IMR-90 (cell line): ENCODE results near the gene ASIC2. TPM values are rescaled to one million over a fixed set of nuclear protein-coding genes. Genes with fewer than 3 reads are reported as not detected.

Experiments
- ATAC-seq: fragments of 200-7000 bp; cut with Tn5 transposase; 2 replicates; pipeline ENCODE4 v1.9.1; 2020; ENCODE audit warnings: low read depth, mild to moderate bottlenecking, moderate library complexity
- BruUV-seq: library from RNA; stranded (reverse); fragments of 400-500 nt; replicated peaks from 2 replicates; lab custom pipeline; 2021; lab: Mats Ljungman, UMichigan
- CTCF ChIA-PET: fragments of 300-600 bp; formaldehyde crosslinking; extraction: SDS; loops from one replicate; lab custom pipeline; 2021; ENCODE audit warnings: antibody characterized with exemption; lab: Yijun Ruan, JAX
- POLR2A ChIA-PET: fragments of 300-600 bp; sonication (Branson Sonifier 250); formaldehyde crosslinking; loops from one replicate; lab custom pipeline; 2022; ENCODE audit warnings: antibody characterized with exemption; ENCODE audit not compliant: unreplicated experiment; lab: Charles Lee
- DNase-seq: peaks from one replicate; pipeline ENCODE4 v3.0.0; 2013
- H2AFZ ChIP-seq: replicated peaks from 2 replicates; pipeline ENCODE3; 2013; ENCODE audit warnings: low read length, mild to moderate bottlenecking; ENCODE audit not compliant: poor library complexity
- H2AK5ac ChIP-seq: 2 replicates; pipeline ENCODE4 v1.6.1; 2013; ENCODE audit warnings: low read depth, low read length, inconsistent platforms
- H2AK9ac ChIP-seq: replicated peaks from 2 replicates; pipeline ENCODE3; 2013; ENCODE audit warnings: mild to moderate bottlenecking, low read depth, low read length, moderate library complexity; ENCODE audit not compliant: poor library complexity
- H2BK120ac ChIP-seq: 2 replicates; pipeline ENCODE4 v1.6.1; 2013; ENCODE audit warnings: low read depth, low read length, inconsistent platforms
- H2BK15ac ChIP-seq: 3 replicates; pipeline ENCODE4 v1.6.1; 2013; ENCODE audit warnings: low read depth, low read length, inconsistent platforms
- H2BK20ac ChIP-seq: 2 replicates; pipeline ENCODE4 v1.6.1; 2013; ENCODE audit warnings: low read depth, mild to moderate bottlenecking, inconsistent platforms, low read length, moderate library complexity
- H2BK5ac ChIP-seq: 2 replicates; pipeline ENCODE4 v1.6.1; 2013; ENCODE audit warnings: mild to moderate bottlenecking, low read depth, low read length, inconsistent platforms; ENCODE audit not compliant: poor library complexity, severe bottlenecking
- H3K14ac ChIP-seq: replicated peaks from 2 replicates; pipeline ENCODE4 v1.6.1; 2013; ENCODE audit warnings: low read depth, low read length, inconsistent platforms
- H3K18ac ChIP-seq: 2 replicates; pipeline ENCODE4 v1.6.1; 2013; ENCODE audit warnings: low read depth, low read length, control low read depth
- H3K23ac ChIP-seq: 2 replicates; pipeline ENCODE4 v1.6.1; 2013; ENCODE audit warnings: low read depth, low read length, inconsistent platforms
- H3K27ac ChIP-seq: 2 replicates; pipeline ENCODE4 v1.5.1; 2013; ENCODE audit warnings: mild to moderate bottlenecking, control low read depth, low read length; ENCODE audit not compliant: insufficient read depth
- H3K27me3 ChIP-seq: 2 replicates; pipeline ENCODE4 v1.6.1; 2013; ENCODE audit warnings: low read length; ENCODE audit not compliant: control insufficient read depth, insufficient read depth
- H3K36me3 ChIP-seq: 2 replicates; pipeline ENCODE4 v1.6.1; 2013; ENCODE audit warnings: low read length, mixed read lengths; ENCODE audit not compliant: control insufficient read depth, insufficient read depth
- H3K4ac ChIP-seq: 2 replicates; pipeline ENCODE4 v1.6.1; 2013; ENCODE audit warnings: low read depth, low read length, inconsistent platforms
- H3K4me1 ChIP-seq: 2 replicates; pipeline ENCODE4 v1.6.1; 2013; ENCODE audit warnings: low read length, mixed read lengths; ENCODE audit not compliant: control insufficient read depth, insufficient read depth
- H3K4me2 ChIP-seq: 2 replicates; pipeline ENCODE4 v1.6.1; 2013; ENCODE audit warnings: low read depth, mild to moderate bottlenecking, control low read depth, low read length, moderate library complexity
- H3K4me3 ChIP-seq: 2 replicates; pipeline ENCODE4 v1.5.1; 2013; ENCODE audit warnings: low read depth, mild to moderate bottlenecking, control low read depth, low read length, moderate library complexity; ENCODE audit not compliant: insufficient read depth
- H3K56ac ChIP-seq: 2 replicates; pipeline ENCODE4 v1.6.1; 2013; ENCODE audit warnings: low read length, inconsistent platforms; ENCODE audit not compliant: insufficient read depth; ENCODE audit errors: extremely low read depth
- H3K79me1 ChIP-seq, 2 experiments: 2 replicates each; pipeline ENCODE4 v1.6.1; 2013; ENCODE audit warnings: low read length in 2 of 2, inconsistent platforms in 1 of 2, low read depth in 1 of 2
- H3K9ac ChIP-seq: 2 replicates; pipeline ENCODE4 v1.6.1; 2013; ENCODE audit warnings: low read depth, low read length, control low read depth
- H3K9me1 ChIP-seq: 2 replicates; pipeline ENCODE4 v1.6.1; 2013; ENCODE audit warnings: low read length, inconsistent platforms; ENCODE audit not compliant: insufficient read depth
- H3K9me3 ChIP-seq: 2 replicates; pipeline ENCODE4 v1.6.1; 2013; ENCODE audit warnings: low read length; ENCODE audit not compliant: control insufficient read depth, insufficient read depth
- H4K20me1 ChIP-seq: 2 replicates; pipeline ENCODE4 v1.6.1; 2013; ENCODE audit warnings: low read length, inconsistent platforms; ENCODE audit not compliant: insufficient read depth
- H4K5ac ChIP-seq: 2 replicates; pipeline ENCODE4 v1.6.1; 2013; ENCODE audit warnings: mild to moderate bottlenecking, low read depth, low read length, control low read depth
- H4K8ac ChIP-seq, 2 experiments: 2 replicates each; pipeline ENCODE4 v1.6.1; 2013; ENCODE audit warnings: low read depth in 2 of 2, low read length in 2 of 2, control low read depth in 1 of 2, inconsistent platforms in 1 of 2
- H4K91ac ChIP-seq: 2 replicates; pipeline ENCODE4 v1.6.1; 2013; ENCODE audit warnings: low read depth, low read length, inconsistent platforms; ENCODE audit not compliant: insufficient read depth
- BHLHE40 ChIP-seq: fragments of 150-350 bp; IDR thresholded peaks from 2 replicates; pipeline ENCODE4 v1.6.1; 2016; ENCODE audit warnings: mild to moderate bottlenecking, low read depth, low read length
- CEBPB ChIP-seq: IDR thresholded peaks from 2 replicates; pipeline ENCODE4 v1.6.1; 2012; ENCODE audit warnings: low read depth, low read length, improper control_type of control experiment
- MAZ ChIP-seq: IDR thresholded peaks from 2 replicates; pipeline ENCODE4 v1.6.1; 2012; ENCODE audit warnings: low read depth, mild to moderate bottlenecking, low read length, improper control_type of control experiment, moderate library complexity, borderline replicate concordance
- NFE2L2 ChIP-seq: fragments of 150-350 bp; IDR thresholded peaks from 2 replicates; pipeline ENCODE4 v1.6.1; 2016; ENCODE audit warnings: low read depth, mild to moderate bottlenecking, low read length
- RCOR1 ChIP-seq: IDR thresholded peaks from 2 replicates; pipeline ENCODE4 v1.6.1; 2012; ENCODE audit warnings: mild to moderate bottlenecking, low read length, improper control_type of control experiment; ENCODE audit not compliant: insufficient replicate concordance
- SMC3 ChIP-seq: fragments of 150-350 bp; IDR thresholded peaks from 2 replicates; pipeline ENCODE4 v1.6.1; 2016; ENCODE audit warnings: low read depth, mild to moderate bottlenecking, antibody characterized with exemption, low read length, moderate library complexity
- WGBS, 2 experiments: methylation state at CpG; one replicate each; pipeline versions ENCODE4 v1.1.5 to v1.1.7; 2013; ENCODE audit warnings: missing lambda C conversion rate in 2 of 2; ENCODE audit not compliant: insufficient read length in 1 of 2; ENCODE audit errors: extremely low coverage in 2 of 2; 5-methylcytosine and 5-hydroxymethylcytosine counted together
- dilution Hi-C: fragments of 300-500 bp; cut with HindIII; formaldehyde crosslinking; loops from one replicate; pipeline ENCODE4 v1.14.3; 2018; ENCODE audit warnings: low sequenced_read_pairs; ENCODE audit not compliant: unreplicated experiment
- in situ Hi-C: fragments of 300-500 bp; cut with MboI; formaldehyde crosslinking; loops from 3 replicates; pipeline ENCODE4 v1.14.3; 2019; ENCODE audit warnings: low sequenced_read_pairs, inconsistent platforms, mixed read lengths
- intact Hi-C: fragments of 100-400 bp; cut with micrococcal nuclease; formaldehyde crosslinking; loops from 2 replicates; pipeline ENCODE4 v1.10.0; 2022
- polyA plus RNA-seq, 3 experiments: library from polyadenylated mRNA; depleted of rRNA; stranded (reverse); fragments of >200 nt; gene quantifications; 2 replicates each; pipeline ENCODE4 v1.2.3, GENCODE V29; 2012; ENCODE audit warnings: low replicate concordance in 1 of 3
- total RNA-seq: library from RNA; depleted of rRNA; stranded (reverse); fragments of >200 nt; gene quantifications from 2 replicates; pipeline ENCODE4 v1.2.3, GENCODE V29; 2012
- TF ChIP-seq, protein P1 (sequence below): fragments of 150-350 bp; IDR thresholded peaks from 2 replicates; pipeline ENCODE4 v1.6.1; 2016; ENCODE audit warnings: low read depth, mild to moderate bottlenecking, low read length, moderate library complexity, borderline replicate concordance

The ASIC2 gene
- total and polyA plus RNA-seq, 2 of the 4 experiments (the other 2 are of a cell fraction) = under 0.01 to 0.15 TPM

GRCh38 chr17:33261820-33262219, 31.3 kb downstream of the ASIC2 start:
- intact Hi-C loops = no loop called here
- in situ Hi-C loops = loop anchor here (10.0 kb wide), 1 partner anchor 63 kb away; no protein-coding TSS in a partner anchor
- no peak for DNase-seq
- ATAC-seq = no peak
- no peak overlapping the region for H2BK120ac ChIP-seq
- no peaks in the 10 kb centered on the region for H3K79me1 ChIP-seq
- peaks cover 9% of the 10 kb centered on the region for H3K4me1 ChIP-seq
- H3K27me3 ChIP-seq = peaks cover 2% of the 10 kb centered on the region; the same call in 1 of the 2 replicates
- BruUV-seq = no TSS peak
- POLR2A ChIA-PET = no interaction called here
- H3K9me1 ChIP-seq = peaks cover 8% of the 10 kb centered on the region
- no peak overlapping the region for H4K8ac ChIP-seq
- no peaks in the 10 kb centered on the region for H4K20me1 ChIP-seq
- no peak overlapping the region for H4K91ac ChIP-seq
- H2AK9ac ChIP-seq = no peak overlapping the region
- H2AK5ac ChIP-seq = no peak overlapping the region
- H3K27ac ChIP-seq = no peak overlapping the region
- H2BK5ac ChIP-seq = no peak overlapping the region
- H3K56ac ChIP-seq = no peak overlapping the region
- H3K14ac ChIP-seq = no peak overlapping the region
- CTCF ChIA-PET = no interaction called here
- TF ChIP-seq RCOR1 = no peak
- no peak for TF ChIP-seq MAZ
- TF ChIP-seq, protein P1, sequence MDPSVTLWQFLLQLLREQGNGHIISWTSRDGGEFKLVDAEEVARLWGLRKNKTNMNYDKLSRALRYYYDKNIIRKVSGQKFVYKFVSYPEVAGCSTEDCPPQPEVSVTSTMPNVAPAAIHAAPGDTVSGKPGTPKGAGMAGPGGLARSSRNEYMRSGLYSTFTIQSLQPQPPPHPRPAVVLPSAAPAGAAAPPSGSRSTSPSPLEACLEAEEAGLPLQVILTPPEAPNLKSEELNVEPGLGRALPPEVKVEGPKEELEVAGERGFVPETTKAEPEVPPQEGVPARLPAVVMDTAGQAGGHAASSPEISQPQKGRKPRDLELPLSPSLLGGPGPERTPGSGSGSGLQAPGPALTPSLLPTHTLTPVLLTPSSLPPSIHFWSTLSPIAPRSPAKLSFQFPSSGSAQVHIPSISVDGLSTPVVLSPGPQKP = no peak
- TF ChIP-seq SMC3 = no peak
- TF ChIP-seq BHLHE40 = no peak
- no peak for TF ChIP-seq CEBPB
- TF ChIP-seq NFE2L2 = no peak
- H2BK15ac ChIP-seq = no peak overlapping the region
- H2AFZ ChIP-seq = no peak overlapping the region
- H3K23ac ChIP-seq = no peak overlapping the region
- H3K9ac ChIP-seq = no peak overlapping the region
- no peak overlapping the region for H4K5ac ChIP-seq
- no peaks in the 10 kb centered on the region for H3K9me3 ChIP-seq
- no peak overlapping the region for H3K4ac ChIP-seq
- H3K36me3 ChIP-seq = no peaks in the 10 kb centered on the region
- H3K18ac ChIP-seq = no peak overlapping the region
- WGBS, 2 experiments = 100% methylated on average over 1 of the region's 10 CpGs; no CpG with 5 or more reads in 1 of the 2 experiments
- no peak overlapping the region for H3K4me3 ChIP-seq
- no peak overlapping the region for H3K4me2 ChIP-seq
- H2BK20ac ChIP-seq = no peak overlapping the region
- dilution Hi-C loops = no loop called here
